OCI-LY3 (cell line): ENCODE results near the gene GLP2R.

Experiments
- H2AFZ ChIP-seq: fragments of 200-600, 300-600 bp; shearing (Covaris generic); 2 replicates; pipeline ENCODE4 v1.6.0; 2014; ENCODE audit warnings: antibody characterized with exemption, low read depth, low read length
- H3K27ac ChIP-seq: fragments of 200-600, 300-600 bp; sonication (generic); 2 replicates; pipeline ENCODE4 v1.5.1; 2014; ENCODE audit warnings: mild to moderate bottlenecking, low read length, moderate library complexity, mixed read lengths
- H3K27me3 ChIP-seq: fragments of 200-600, 300-600 bp; sonication (generic); 2 replicates; pipeline ENCODE4 v1.6.1; 2014; ENCODE audit warnings: low read depth, low read length, mixed read lengths
- H3K36me3 ChIP-seq: fragments of 200-600, 300-600 bp; sonication (generic); replicated peaks from 2 replicates; pipeline ENCODE3; 2014; ENCODE audit warnings: low read depth, low read length, mixed read lengths
- H3K4me1 ChIP-seq: fragments of 300-600, 200-600 bp; sonication (generic); 2 replicates; pipeline ENCODE4 v1.6.1; 2014; ENCODE audit warnings: low read length, mixed read lengths
- H3K4me2 ChIP-seq: fragments of 200-600, 300-600 bp; sonication (generic); 2 replicates; pipeline ENCODE4 v1.6.1; 2014; ENCODE audit warnings: low read length, mixed read lengths
- H3K4me3 ChIP-seq: fragments of 300-600, 200-600 bp; sonication (generic); 2 replicates; pipeline ENCODE4 v1.5.1; 2014; ENCODE audit warnings: antibody characterized with exemption, mild to moderate bottlenecking, low read length, moderate library complexity
- H3K79me2 ChIP-seq: fragments of 300-600, 200-600 bp; shearing (Covaris generic); 2 replicates; pipeline ENCODE4 v1.6.1; 2014; ENCODE audit warnings: mild to moderate bottlenecking, low read length, mixed read lengths
- H3K9ac ChIP-seq: fragments of 300-600, 200-600 bp; shearing (Covaris generic); 2 replicates; pipeline ENCODE4 v1.6.0; 2014; ENCODE audit warnings: mild to moderate bottlenecking, low read length, moderate library complexity
- H3K9me3 ChIP-seq: fragments of 200-600, 300-600 bp; shearing (Covaris generic); 2 replicates; pipeline ENCODE4 v1.6.1; 2014; ENCODE audit warnings: low read length, mixed read lengths; ENCODE audit not compliant: insufficient read depth
- H4K20me1 ChIP-seq: fragments of 200-600, 300-600 bp; sonication (generic); 2 replicates; pipeline ENCODE4 v1.6.1; 2016; ENCODE audit warnings: low read length, mixed read lengths; ENCODE audit not compliant: insufficient read depth
- CTCF ChIP-seq: fragments of 200-600, 300-600 bp; sonication (generic); IDR thresholded peaks from 2 replicates; pipeline ENCODE4 v1.5.1; 2014; ENCODE audit warnings: antibody characterized with exemption, low read length, low read depth
- EZH2phosphoT487 ChIP-seq: fragments of 200-600 bp; shearing (Covaris generic); IDR thresholded peaks from 2 replicates; pipeline ENCODE4 v1.6.1; 2018; ENCODE audit warnings: antibody characterized with exemption, mixed run types, low read depth

The GLP2R gene

DNA sequence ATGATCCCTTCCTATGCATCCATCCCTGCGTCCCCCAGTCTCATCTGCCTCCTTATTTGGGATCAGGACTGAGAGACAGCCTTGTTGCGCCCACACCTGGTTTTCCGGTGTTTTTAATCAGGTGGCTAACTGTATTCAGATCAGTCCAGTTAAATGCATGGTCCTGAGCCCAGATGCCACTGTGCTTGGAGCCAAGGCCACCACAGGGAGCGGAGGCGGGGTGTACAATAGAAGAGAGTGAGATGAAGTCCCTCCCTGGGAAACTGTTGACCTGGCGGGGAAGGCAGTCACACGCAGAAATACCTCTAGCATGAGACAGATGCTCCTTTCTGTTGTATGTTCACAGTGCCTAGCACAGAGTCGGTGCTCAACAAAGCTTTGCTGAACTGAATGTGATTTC is 73.1 kb downstream of the GLP2R start:
- no peaks in the 10 kb centered on the region for H4K20me1 ChIP-seq
- H2AFZ ChIP-seq: no peak overlapping the region
- H3K9me3 ChIP-seq: no peaks in the 10 kb centered on the region
- H3K27ac ChIP-seq: no peak overlapping the region
- no peaks in the 10 kb centered on the region for H3K4me1 ChIP-seq
- TF ChIP-seq CTCF: no peak
- no peak for TF ChIP-seq EZH2phosphoT487
- H3K4me3 ChIP-seq: no peak overlapping the region
- no peaks in the 10 kb centered on the region for H3K79me2 ChIP-seq
- no peak overlapping the region for H3K9ac ChIP-seq
- no peak overlapping the region for H3K4me2 ChIP-seq
- no peaks in the 10 kb centered on the region for H3K36me3 ChIP-seq
- H3K27me3 ChIP-seq: no peaks in the 10 kb centered on the region

- Histone ChIP-seq H3K4me2 (no peak overlapping the region), H3K9me3 (no peaks in the 10 kb centered on the region), H3K9ac (no peak overlapping the region), H3K36me3 (no peaks in the 10 kb centered on the region), H3K4me3 (no peak overlapping the region), H3K27me3 (no peaks in the 10 kb centered on the region), H4K20me1 (no peaks in the 10 kb centered on the region), H2AFZ (no peak overlapping the region), H3K27ac (no peak overlapping the region), H3K4me1 (no peaks in the 10 kb centered on the region), H3K79me2 (no peaks in the 10 kb centered on the region)
- no peak for TF ChIP-seq EZH2phosphoT487
- TF ChIP-seq CTCF: no peak
Observed at GRCh38 chr17:9899280-9900043, 73.7 kb downstream of the GLP2R start.

- H3K4me3 ChIP-seq: no peak overlapping the region
- TF ChIP-seq EZH2phosphoT487: no peak
- H3K9me3 ChIP-seq: no peaks in the 10 kb centered on the region
- no peaks in the 10 kb centered on the region for H4K20me1 ChIP-seq
- no peaks in the 10 kb centered on the region for H3K79me2 ChIP-seq
- H3K36me3 ChIP-seq: no peaks in the 10 kb centered on the region
- H3K4me1 ChIP-seq: no peaks in the 10 kb centered on the region
- H3K4me2 ChIP-seq: no peak overlapping the region
- H3K27ac ChIP-seq: no peak overlapping the region
- H2AFZ ChIP-seq: no peak overlapping the region
- no peak overlapping the region for H3K9ac ChIP-seq
- H3K27me3 ChIP-seq: no peaks in the 10 kb centered on the region
Observed at GRCh38 chr17:9900044-9900594, 74.4 kb downstream of the GLP2R start.

DNA sequence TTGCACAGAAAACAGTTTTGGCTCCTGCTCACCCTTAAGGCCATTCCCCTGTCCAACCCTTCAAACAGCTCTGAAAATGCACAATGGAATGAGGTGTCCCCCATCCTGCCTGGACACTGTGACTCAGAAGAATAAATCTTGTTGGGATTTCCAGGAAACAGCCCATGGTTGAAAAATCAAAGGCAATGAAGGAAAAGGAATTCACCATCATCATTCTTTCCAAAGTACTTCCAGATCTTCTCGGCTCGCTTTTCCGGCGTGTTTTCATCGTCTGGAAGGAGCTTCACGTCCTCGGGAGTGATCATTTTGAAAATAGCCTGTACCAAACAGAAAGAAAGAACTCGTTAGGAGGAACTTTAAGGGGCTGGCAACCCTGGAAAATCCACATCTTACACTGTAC is 75.1 kb downstream of the GLP2R start:
- H3K4me2 ChIP-seq: no peak overlapping the region
- no peak overlapping the region for H2AFZ ChIP-seq
- no peak for TF ChIP-seq EZH2phosphoT487
- TF ChIP-seq CTCF: no peak
- no peaks in the 10 kb centered on the region for H4K20me1 ChIP-seq
- no peak overlapping the region for H3K9ac ChIP-seq
- no peak overlapping the region for H3K27ac ChIP-seq
- H3K27me3 ChIP-seq: no peaks in the 10 kb centered on the region
- no peaks in the 10 kb centered on the region for H3K4me1 ChIP-seq
- no peaks in the 10 kb centered on the region for H3K36me3 ChIP-seq
- no peaks in the 10 kb centered on the region for H3K9me3 ChIP-seq
- H3K79me2 ChIP-seq: no peaks in the 10 kb centered on the region
- no peak overlapping the region for H3K4me3 ChIP-seq
